GM12872 (cell line): ENCODE results near the gene EPS15.

ENCODE experiments used
- TF ChIP-seq, protein P1 (sequence below): IDR thresholded peaks from 3 replicates; pipeline ENCODE4 v1.5.1; 2011; ENCODE audit warnings: low read depth, mild to moderate bottlenecking, low read length, moderate library complexity; ENCODE audit not compliant: insufficient read depth

The EPS15 gene

DNA sequence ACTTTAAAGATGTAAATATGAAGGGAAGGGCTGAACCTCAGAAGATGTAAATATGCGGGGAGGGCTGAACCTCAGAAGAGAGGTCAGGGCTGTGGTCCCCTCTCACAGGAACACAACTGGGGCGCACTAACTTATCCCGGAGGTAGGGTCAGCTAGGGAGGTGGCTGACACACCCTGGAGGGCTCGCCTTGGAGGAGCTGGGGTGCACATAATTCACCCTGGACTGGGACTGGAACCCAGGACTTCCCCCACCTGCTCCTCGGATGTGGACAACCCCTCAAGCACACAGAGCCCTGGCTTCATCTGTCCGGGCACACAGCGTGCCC is 174.8 kb downstream of the EPS15 start:
- TF ChIP-seq, protein P1, sequence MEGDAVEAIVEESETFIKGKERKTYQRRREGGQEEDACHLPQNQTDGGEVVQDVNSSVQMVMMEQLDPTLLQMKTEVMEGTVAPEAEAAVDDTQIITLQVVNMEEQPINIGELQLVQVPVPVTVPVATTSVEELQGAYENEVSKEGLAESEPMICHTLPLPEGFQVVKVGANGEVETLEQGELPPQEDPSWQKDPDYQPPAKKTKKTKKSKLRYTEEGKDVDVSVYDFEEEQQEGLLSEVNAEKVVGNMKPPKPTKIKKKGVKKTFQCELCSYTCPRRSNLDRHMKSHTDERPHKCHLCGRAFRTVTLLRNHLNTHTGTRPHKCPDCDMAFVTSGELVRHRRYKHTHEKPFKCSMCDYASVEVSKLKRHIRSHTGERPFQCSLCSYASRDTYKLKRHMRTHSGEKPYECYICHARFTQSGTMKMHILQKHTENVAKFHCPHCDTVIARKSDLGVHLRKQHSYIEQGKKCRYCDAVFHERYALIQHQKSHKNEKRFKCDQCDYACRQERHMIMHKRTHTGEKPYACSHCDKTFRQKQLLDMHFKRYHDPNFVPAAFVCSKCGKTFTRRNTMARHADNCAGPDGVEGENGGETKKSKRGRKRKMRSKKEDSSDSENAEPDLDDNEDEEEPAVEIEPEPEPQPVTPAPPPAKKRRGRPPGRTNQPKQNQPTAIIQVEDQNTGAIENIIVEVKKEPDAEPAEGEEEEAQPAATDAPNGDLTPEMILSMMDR = no peak

DNA sequence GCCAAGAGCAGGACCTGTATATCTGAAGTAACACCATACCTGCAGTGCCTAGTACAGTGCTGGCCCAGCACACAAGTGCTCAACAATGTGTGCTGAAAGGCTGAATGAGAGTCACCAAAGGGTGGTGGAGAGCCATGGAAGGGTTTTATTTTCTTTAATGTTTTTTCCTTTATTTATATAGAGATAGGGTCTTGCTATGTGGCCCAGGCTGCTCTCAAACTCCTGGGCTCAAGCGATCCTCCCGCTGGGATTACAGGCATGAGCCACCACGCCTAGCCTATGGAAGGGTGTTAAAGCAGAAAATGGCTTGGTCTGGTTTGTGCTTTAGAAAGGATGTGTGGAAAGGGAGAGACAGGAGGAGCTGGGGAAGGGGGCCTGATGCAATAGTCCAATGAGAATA is 175.4 kb downstream of the EPS15 start:
- TF ChIP-seq, protein P1 = no peak

DNA sequence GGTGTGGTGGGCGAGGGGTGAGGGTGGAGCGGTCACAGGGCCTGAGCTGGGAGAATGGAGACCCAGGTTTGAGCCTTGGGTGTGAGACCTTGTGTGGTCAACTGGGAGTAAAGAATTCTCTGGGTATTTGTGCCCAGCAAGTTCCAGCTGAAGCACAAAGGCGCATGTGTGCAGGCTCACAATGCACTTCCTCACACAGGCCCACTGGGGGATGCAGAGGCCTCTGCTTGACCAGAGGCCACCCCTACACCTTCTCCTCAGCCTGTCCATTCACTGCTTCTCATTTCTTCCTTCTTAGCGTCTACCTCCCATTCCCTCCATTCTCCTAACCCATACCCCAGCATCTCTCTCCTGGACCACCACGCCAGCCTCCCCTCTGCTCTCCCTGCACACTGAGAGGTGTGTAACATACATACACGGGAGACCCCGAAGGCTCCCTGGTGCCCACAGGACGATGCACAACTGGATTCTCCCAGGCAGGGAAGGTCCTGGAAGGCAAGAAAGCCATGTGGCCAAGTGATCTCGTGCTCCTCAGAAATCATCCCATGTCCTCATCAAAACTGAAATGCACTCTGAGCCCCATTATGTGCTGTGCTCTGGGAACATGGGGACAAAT is 176.4 kb downstream of the EPS15 start:
- TF ChIP-seq, protein P1 = no peak

DNA sequence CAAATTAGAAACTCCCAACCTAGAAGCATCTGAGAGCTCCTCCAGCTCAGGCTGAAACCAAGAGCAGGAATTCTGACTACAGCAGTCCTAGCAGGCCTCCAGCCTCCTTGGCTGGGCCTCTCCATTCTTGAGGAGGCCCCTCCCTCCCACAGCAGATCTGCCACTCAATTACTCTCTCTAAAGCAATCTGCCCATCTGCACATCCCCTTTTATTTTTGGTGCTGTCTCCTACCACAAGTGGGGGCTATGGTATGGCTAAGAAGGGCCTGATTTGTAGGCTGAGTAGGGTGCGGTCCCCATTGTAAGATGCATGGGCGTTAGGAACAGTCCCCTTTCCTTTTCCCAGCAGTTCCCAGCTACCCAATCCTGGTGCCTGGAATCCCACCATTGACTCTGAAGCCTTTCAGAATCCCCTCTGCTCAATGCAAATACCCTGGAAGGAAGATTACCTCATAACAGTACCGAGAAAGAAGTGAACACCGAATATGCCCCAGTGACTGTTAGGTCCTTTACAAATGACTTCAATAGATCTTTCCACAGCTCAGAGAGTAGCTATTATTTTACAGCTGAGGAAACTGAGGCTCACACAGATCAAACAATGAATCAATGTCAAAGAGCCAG is 177.1 kb downstream of the EPS15 start:
- TF ChIP-seq, protein P1 = peak; percentile 57

DNA sequence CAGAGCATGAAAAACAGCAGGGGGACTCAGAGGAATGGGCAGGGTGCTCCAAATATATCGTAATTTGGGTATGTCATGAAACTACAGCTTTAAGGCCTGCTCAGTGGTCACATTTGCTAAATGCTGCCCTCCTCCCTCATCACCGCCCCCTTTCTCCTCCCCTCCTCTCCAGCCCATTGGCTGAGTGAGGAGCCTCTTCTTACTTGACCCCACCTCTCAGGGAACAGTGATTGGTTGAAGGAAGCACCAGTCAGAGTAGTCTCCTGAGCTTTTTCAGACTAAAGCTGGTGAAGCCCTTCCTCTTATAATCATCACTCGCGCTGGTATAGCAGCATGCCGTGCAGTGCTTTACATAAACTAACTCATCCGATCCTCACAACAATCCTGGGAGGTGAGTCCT is 178.7 kb downstream of the EPS15 start:
- TF ChIP-seq, protein P1 = no peak

DNA sequence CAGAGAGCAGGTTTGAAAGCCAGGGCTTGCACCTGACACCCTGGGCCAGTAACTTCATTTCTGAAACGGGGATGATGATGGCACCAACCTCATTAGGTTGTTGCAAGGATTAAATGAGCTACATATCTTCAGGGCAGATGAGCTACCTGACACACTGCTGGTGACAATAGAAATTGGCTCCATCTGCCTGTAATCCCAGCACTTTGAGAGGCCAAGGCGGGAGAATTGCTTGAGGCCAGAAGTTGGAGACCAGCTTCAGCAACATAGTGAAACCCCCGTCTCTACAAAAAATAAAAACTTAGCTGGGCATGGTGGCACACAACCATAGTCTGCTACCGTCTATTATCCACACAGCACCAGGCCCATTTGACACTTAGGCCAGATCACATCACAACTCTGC is 182.4 kb downstream of the EPS15 start:
- TF ChIP-seq, protein P1 = no peak

DNA sequence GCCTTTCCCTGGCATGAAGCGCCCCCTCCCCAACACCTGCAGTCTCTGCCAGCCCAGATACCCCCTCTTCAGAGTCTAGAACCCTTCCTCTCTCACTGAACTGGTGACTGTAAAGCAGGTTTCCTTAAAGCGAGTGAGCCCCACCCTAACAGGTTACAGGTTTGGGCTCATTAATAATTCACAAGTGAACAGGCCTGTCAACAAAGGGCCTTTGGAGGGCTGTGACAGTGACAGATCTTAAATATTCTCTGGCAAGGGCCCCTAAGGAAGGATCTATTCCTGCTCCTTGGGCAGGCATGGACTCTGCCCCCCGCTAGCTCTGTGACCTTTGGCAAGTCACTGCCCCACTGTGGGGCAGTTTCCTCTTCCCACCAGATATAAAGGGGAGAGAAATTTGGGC is 183.1 kb downstream of the EPS15 start:
- TF ChIP-seq, protein P1 = no peak
